KOPT-K1 (cell line): ENCODE measurements around the gene ZNF735.
"Not testable (repeated sequence)": the region's sequence is repeated elsewhere in the genome, so short reads cannot be mapped to it uniquely, and the experiment has no call there.

Experiments
- H3K27ac ChIP-seq: fragments of 200-600 bp; sonication (generic); 2 replicates; pipeline ENCODE4 v1.5.1; 2016; ENCODE audit warnings: antibody characterized with exemption, mild to moderate bottlenecking, low read depth, low read length; ENCODE audit not compliant: poor library complexity, severe bottlenecking
- H3K36me3 ChIP-seq: fragments of 200-600 bp; sonication (generic); 2 replicates; pipeline ENCODE4 v1.5.1; 2017; ENCODE audit warnings: antibody characterized with exemption, mild to moderate bottlenecking, low read length, moderate library complexity; ENCODE audit not compliant: insufficient read depth
- H3K9me3 ChIP-seq: fragments of 200-600 bp; sonication (generic); 2 replicates; pipeline ENCODE4 v1.5.1; 2017; ENCODE audit warnings: antibody characterized with exemption, low read length, mild to moderate bottlenecking; ENCODE audit not compliant: insufficient read depth, poor library complexity, severe bottlenecking

The ZNF735 gene

GRCh38 chr7:64206903-64207302 is at the start of gene ZNF735:
Gene ZNF735, plus strand, starts transcription at chr7:64207203. Its CDS starts 0 bp downstream, at chr7:64207203.
- H3K36me3 ChIP-seq: no peaks in the 10 kb centered on the region
- H3K9me3 ChIP-seq: peaks cover 6% of the 10 kb centered on the region

GRCh38 chr7:64170974-64171373 is 36.0 kb upstream of the ZNF735 start:
- peaks cover 20% of the 10 kb centered on the region for H3K9me3 ChIP-seq
- not testable (repeated sequence) for H3K36me3 ChIP-seq, H3K27ac ChIP-seq

More at GRCh38 chr7:64206903-64207302, at the start of gene ZNF735:
- H3K27ac ChIP-seq: no peak within 1 kb of the TSS

- Histone ChIP-seq H3K9me3 (peaks cover 20% of the 10 kb centered on the region), H3K27ac (no peak overlapping the region), H3K36me3 (no peaks in the 10 kb centered on the region)
Measured at GRCh38 chr7:64174328-64174727, 32.7 kb upstream of the ZNF735 start.

GRCh38 chr7:64174941-64175340 is 32.1 kb upstream of the ZNF735 start:
- H3K36me3 ChIP-seq: no peaks in the 10 kb centered on the region
- H3K27ac ChIP-seq: no peak overlapping the region
- peaks cover 21% of the 10 kb centered on the region for H3K9me3 ChIP-seq

GRCh38 chr7:64180989-64181388 is 26.0 kb upstream of the ZNF735 start:
- peaks cover 47% of the 10 kb centered on the region for H3K9me3 ChIP-seq
- H3K27ac ChIP-seq: no peak overlapping the region
- H3K36me3 ChIP-seq: no peaks in the 10 kb centered on the region

- H3K9me3 ChIP-seq: peaks cover 47% of the 10 kb centered on the region
Measured at GRCh38 chr7:64181586-64181985, 25.4 kb upstream of the ZNF735 start.

GRCh38 chr7:64182036-64182790 is 24.8 kb upstream of the ZNF735 start:
- Histone ChIP-seq H3K9me3 (peaks cover 47% of the 10 kb centered on the region), H3K36me3 (no peaks in the 10 kb centered on the region)

More at GRCh38 chr7:64181586-64181985, 25.4 kb upstream of the ZNF735 start:
- Histone ChIP-seq H3K27ac (no peak overlapping the region), H3K36me3 (no peaks in the 10 kb centered on the region)

GRCh38 chr7:64183126-64183742 is 23.8 kb upstream of the ZNF735 start:
- Histone ChIP-seq H3K36me3 (no peaks in the 10 kb centered on the region), H3K27ac (no peak overlapping the region), H3K9me3 (peaks cover 47% of the 10 kb centered on the region)

More at GRCh38 chr7:64182036-64182790, 24.8 kb upstream of the ZNF735 start:
- H3K27ac ChIP-seq: no peak overlapping the region

- H3K27ac ChIP-seq: no peak overlapping the region
- no peaks in the 10 kb centered on the region for H3K36me3 ChIP-seq
- H3K9me3 ChIP-seq: peaks cover 47% of the 10 kb centered on the region
Measured at GRCh38 chr7:64183827-64184372, 23.1 kb upstream of the ZNF735 start.

GRCh38 chr7:64184376-64184775 is 22.6 kb upstream of the ZNF735 start:
- H3K9me3 ChIP-seq: peaks cover 47% of the 10 kb centered on the region
- H3K27ac ChIP-seq: no peak overlapping the region
- no peaks in the 10 kb centered on the region for H3K36me3 ChIP-seq

- peaks cover 33% of the 10 kb centered on the region for H3K9me3 ChIP-seq
- no peaks in the 10 kb centered on the region for H3K36me3 ChIP-seq
Measured at GRCh38 chr7:64187408-64187807, 19.6 kb upstream of the ZNF735 start.

GRCh38 chr7:64192148-64192704 is 14.8 kb upstream of the ZNF735 start:
- Histone ChIP-seq H3K9me3 (peaks cover 25% of the 10 kb centered on the region), H3K36me3 (no peaks in the 10 kb centered on the region)

More at GRCh38 chr7:64187408-64187807, 19.6 kb upstream of the ZNF735 start:
- H3K27ac ChIP-seq: no peak overlapping the region

GRCh38 chr7:64192775-64193174 is 14.2 kb upstream of the ZNF735 start:
- no peaks in the 10 kb centered on the region for H3K36me3 ChIP-seq
- H3K9me3 ChIP-seq: peaks cover 25% of the 10 kb centered on the region
- H3K27ac ChIP-seq: no peak overlapping the region

More at GRCh38 chr7:64192148-64192704, 14.8 kb upstream of the ZNF735 start:
- H3K27ac ChIP-seq: no peak overlapping the region

- not testable (repeated sequence) for H3K27ac ChIP-seq, H3K36me3 ChIP-seq
- peaks cover 44% of the 10 kb centered on the region for H3K9me3 ChIP-seq
Measured at GRCh38 chr7:64219710-64220298, 12.8 kb downstream of the ZNF735 start.

GRCh38 chr7:64223366-64223765 is 16.4 kb downstream of the ZNF735 start:
- no peak overlapping the region for H3K27ac ChIP-seq
- peaks cover 55% of the 10 kb centered on the region for H3K9me3 ChIP-seq
- H3K36me3 ChIP-seq: no peaks in the 10 kb centered on the region
